ENCODE data around the gene ARHGAP19. TPM values are rescaled to one million over a fixed set of nuclear protein-coding genes. Genes with fewer than 3 reads are reported as not detected.

The ARHGAP19 gene
- total RNA-seq, 1 experiment from 2014 or later = 33.2 TPM

DNA sequence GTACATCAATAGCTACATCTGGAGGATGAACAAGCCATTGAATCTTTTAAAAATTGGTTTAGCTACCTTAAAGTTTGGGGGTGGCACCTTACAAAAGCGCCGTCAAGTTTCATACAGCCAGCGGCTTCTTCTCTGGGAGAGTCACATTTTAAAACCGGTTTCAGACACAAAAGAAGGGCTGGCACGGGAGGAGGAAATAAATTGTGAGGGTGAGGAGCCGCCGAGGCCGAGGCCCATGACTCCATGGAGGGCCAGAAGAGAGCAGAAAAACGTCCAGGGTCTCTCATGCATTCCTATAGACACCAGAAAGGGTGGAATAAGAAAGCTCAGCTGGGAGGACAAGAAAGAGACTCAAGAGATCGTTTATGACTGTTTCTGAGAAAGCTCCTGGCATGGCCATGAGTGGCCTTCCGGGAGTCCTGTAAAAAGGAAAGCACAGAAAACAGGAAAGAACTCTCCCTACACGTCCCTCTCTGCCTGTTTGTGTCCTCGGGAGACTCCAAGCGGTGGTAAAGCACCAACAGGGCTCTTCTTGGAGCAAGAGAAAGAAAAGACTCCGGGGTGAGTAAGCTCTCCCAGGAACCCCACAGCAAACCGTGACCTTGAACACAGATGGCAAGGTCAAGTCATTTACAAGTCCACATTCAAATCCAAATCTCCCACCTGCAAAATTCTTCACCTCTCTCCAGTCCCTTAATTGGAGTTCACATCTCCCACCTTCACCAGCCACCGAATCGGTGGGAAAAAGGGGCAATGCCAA is 40.3 kb upstream of the ARHGAP19 start:
- H3K27me3 Mint-ChIP-seq (ENCODE audit: low read depth) = no peaks in the 10 kb centered on the region; the same call in 1 of the 2 replicates
- H2BK120ac ChIP-seq (ENCODE audit: low read depth, low read length, poor library complexity, severe bottlenecking) = no peak overlapping the region
- H3K9me3 Mint-ChIP-seq = peaks cover 2 to 3% of the 10 kb centered on the region in 2 experiments; a peak in 1 of 5 replicates
- no peak overlapping the region for H3K56ac ChIP-seq (ENCODE audit: insufficient read length, low read depth, low read length)
- no peak overlapping the region for H4K91ac ChIP-seq (ENCODE audit: insufficient read length, low read depth, low read length)
- H3K9ac ChIP-seq (ENCODE audit: extremely low read depth, insufficient read length, low read length) = peak overlapping the region; percentile 60
- peak; percentile 55 for DNase-seq
- no peak overlapping the region for H4K5ac ChIP-seq (ENCODE audit: insufficient read length, low read depth, low read length)
- H3K79me2 ChIP-seq (ENCODE audit: insufficient read depth, low read length) = peaks cover 11% of the 10 kb centered on the region; the same call in 1 of the 2 replicates
- no peak overlapping the region for H3T11ph ChIP-seq (ENCODE audit: low read length)
- TF ChIP-seq, protein P1, sequence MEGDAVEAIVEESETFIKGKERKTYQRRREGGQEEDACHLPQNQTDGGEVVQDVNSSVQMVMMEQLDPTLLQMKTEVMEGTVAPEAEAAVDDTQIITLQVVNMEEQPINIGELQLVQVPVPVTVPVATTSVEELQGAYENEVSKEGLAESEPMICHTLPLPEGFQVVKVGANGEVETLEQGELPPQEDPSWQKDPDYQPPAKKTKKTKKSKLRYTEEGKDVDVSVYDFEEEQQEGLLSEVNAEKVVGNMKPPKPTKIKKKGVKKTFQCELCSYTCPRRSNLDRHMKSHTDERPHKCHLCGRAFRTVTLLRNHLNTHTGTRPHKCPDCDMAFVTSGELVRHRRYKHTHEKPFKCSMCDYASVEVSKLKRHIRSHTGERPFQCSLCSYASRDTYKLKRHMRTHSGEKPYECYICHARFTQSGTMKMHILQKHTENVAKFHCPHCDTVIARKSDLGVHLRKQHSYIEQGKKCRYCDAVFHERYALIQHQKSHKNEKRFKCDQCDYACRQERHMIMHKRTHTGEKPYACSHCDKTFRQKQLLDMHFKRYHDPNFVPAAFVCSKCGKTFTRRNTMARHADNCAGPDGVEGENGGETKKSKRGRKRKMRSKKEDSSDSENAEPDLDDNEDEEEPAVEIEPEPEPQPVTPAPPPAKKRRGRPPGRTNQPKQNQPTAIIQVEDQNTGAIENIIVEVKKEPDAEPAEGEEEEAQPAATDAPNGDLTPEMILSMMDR (conservative IDR thresholded peaks at IDR 0.05) = no peak
- H3K4ac ChIP-seq (ENCODE audit: low read depth, low read length) = no peak overlapping the region
- H3K4me1 Mint-ChIP-seq = peaks cover 56 to 64% of the 10 kb centered on the region in 2 experiments
- H3K4me1 ChIP-seq (ENCODE audit: insufficient read depth, low read length) = peaks cover 11% of the 10 kb centered on the region
- H2AFZ ChIP-seq (ENCODE audit: low read length) = no peak overlapping the region
- no peak overlapping the region for H2BK15ac ChIP-seq (ENCODE audit: low read depth, low read length)
- peak overlapping the region; percentile 80 for H3K4me2 ChIP-seq (ENCODE audit: insufficient read depth, insufficient read length, low read length)
- H3K23ac ChIP-seq (ENCODE audit: insufficient read length, low read depth, low read length) = no peak overlapping the region
- H3K27ac Mint-ChIP-seq = peak overlapping the region; percentile 78 to 98 (median 92)
- H3K27ac ChIP-seq (ENCODE audit: insufficient read length, low read depth, low read length) = peak overlapping the region; percentile 3
- H2AK5ac ChIP-seq (ENCODE audit: insufficient read length, low read length) = no peak overlapping the region
- peaks cover 17 to 55% (median 48%) of the 10 kb centered on the region in 3 experiments for H3K36me3 Mint-ChIP-seq (ENCODE audit: insufficient read depth in 1 of 3, low read depth in 3 of 3)
- no peaks in the 10 kb centered on the region for H3K27me3 ChIP-seq (ENCODE audit: insufficient read depth, low read length)
- no peak overlapping the region for H2BK5ac ChIP-seq (ENCODE audit: insufficient read length, low read length)
- H3K14ac ChIP-seq (ENCODE audit: insufficient read depth, low read length) = peak overlapping the region; percentile 16; the same call in 1 of the 2 replicates
- H3K79me1 ChIP-seq (ENCODE audit: insufficient read depth, low read depth, low read length, poor library complexity, severe bottlenecking) = peaks cover 4% of the 10 kb centered on the region
- no peaks in the 10 kb centered on the region for H3K9me3 ChIP-seq (ENCODE audit: control insufficient read depth, low read depth, low read length)
- H4K8ac ChIP-seq (replicated peaks; ENCODE audit: insufficient read length, low read depth, low read length) = no peak overlapping the region
- no peak overlapping the region for H3K18ac ChIP-seq (ENCODE audit: insufficient read length, low read depth, low read length)
- peak overlapping the region; percentile 95 to 96 for H3K4me3 Mint-ChIP-seq
- H4K20me1 ChIP-seq (ENCODE audit: control insufficient read depth, insufficient read depth, insufficient read length) = no peaks in the 10 kb centered on the region
- H3K23me2 ChIP-seq (ENCODE audit: insufficient read length, low read depth, low read length, poor library complexity, severe bottlenecking) = peaks cover 20% of the 10 kb centered on the region
- WGBS (ENCODE audit: extremely low coverage, insufficient read length, low lambda C conversion rate) = no CpG with 5 or more reads among the region's 18 CpGs
- H2BK12ac ChIP-seq (ENCODE audit: insufficient read length, low read depth, low read length) = no peak overlapping the region
- H2BK20ac ChIP-seq (ENCODE audit: low read depth, low read length, poor library complexity, severe bottlenecking) = no peak overlapping the region
